GM13977 (cell line): ENCODE measurements around the gene SLC35F5.

Experiments used
- DNase-seq: peaks from one replicate; pipeline ENCODE4 v3.0.0; 2012; ENCODE audit warnings: low spot score
- in situ Hi-C: fragments of 300-500 bp; cut with MboI; formaldehyde crosslinking; loops from one replicate; pipeline ENCODE4 v1.12.0; 2022; ENCODE audit warnings: low sequenced_read_pairs, low pct_unique_long_range_greater_than_20kb, mixed read lengths, inconsistent platforms; ENCODE audit not compliant: unreplicated experiment
- TF ChIP-seq, protein P1 (sequence below): IDR thresholded peaks from 2 replicates; pipeline ENCODE4 v1.5.1; 2012; ENCODE audit warnings: mild to moderate bottlenecking, control low read depth; ENCODE audit not compliant: insufficient read depth; ENCODE audit errors: extremely low read depth, missing control alignments

Gene SLC35F5

GRCh38 chr2:113756355-113757137, at the start of gene SLC35F5:
SLC35F5 (minus strand) TSS chr2:113756642; CDS start chr2:113756409, 233 bp downstream.
- TF ChIP-seq, protein P1, sequence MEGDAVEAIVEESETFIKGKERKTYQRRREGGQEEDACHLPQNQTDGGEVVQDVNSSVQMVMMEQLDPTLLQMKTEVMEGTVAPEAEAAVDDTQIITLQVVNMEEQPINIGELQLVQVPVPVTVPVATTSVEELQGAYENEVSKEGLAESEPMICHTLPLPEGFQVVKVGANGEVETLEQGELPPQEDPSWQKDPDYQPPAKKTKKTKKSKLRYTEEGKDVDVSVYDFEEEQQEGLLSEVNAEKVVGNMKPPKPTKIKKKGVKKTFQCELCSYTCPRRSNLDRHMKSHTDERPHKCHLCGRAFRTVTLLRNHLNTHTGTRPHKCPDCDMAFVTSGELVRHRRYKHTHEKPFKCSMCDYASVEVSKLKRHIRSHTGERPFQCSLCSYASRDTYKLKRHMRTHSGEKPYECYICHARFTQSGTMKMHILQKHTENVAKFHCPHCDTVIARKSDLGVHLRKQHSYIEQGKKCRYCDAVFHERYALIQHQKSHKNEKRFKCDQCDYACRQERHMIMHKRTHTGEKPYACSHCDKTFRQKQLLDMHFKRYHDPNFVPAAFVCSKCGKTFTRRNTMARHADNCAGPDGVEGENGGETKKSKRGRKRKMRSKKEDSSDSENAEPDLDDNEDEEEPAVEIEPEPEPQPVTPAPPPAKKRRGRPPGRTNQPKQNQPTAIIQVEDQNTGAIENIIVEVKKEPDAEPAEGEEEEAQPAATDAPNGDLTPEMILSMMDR, result peak; percentile 10
- peak; percentile 90 for DNase-seq
- in situ Hi-C loops, result no loop called here

- TF ChIP-seq, protein P1, result no peak
- DNase-seq, result no peak
- in situ Hi-C loops, result no loop called here
These were observed 42.9 kb upstream of the SLC35F5 start for GRCh38 chr2:113799375-113799774.

GRCh38 chr2:113797237-113797636, 40.8 kb upstream of the SLC35F5 start:
- in situ Hi-C loops, result no loop called here
- TF ChIP-seq, protein P1, result no peak
- DNase-seq, result no peak

GRCh38 chr2:113796592-113797175, 40.2 kb upstream of the SLC35F5 start:
- no peak for DNase-seq
- TF ChIP-seq, protein P1, result no peak
- in situ Hi-C loops, result no loop called here

DNA sequence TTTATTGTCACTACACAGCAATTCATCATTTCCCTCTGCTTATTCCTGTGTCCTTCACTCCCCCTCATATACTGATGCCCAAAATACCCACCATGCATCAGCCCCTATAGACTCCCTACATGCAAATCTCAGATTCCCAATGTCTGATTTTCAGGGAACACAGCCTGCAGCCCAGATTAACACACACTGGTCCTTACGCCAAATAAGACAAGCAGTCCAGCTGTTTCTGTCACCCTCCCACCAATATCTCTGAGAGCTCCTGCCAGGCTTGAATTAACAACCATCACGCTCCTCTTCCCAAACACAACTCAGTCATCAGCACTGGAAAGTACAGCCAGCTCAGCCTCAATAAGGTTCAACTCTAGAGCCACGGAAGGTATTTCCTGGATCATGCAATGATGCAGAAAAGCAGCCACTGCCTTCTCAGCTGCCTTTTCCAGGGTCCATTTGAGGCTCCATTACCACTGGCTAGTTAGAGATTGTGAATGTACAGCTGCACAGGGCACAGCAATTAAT, 39.0 kb upstream of the SLC35F5 start:
- in situ Hi-C loops, result no loop called here
- DNase-seq, result no peak
- TF ChIP-seq, protein P1, result no peak

- TF ChIP-seq, protein P1, result no peak
- in situ Hi-C loops, result no loop called here
- peak; percentile 43 for DNase-seq
These were observed 35.5 kb upstream of the SLC35F5 start for GRCh38 chr2:113791697-113792590.
